Activated CD8-positive, alpha-beta memory T cell treated with anti-CD3 and anti-CD28 coated beads, Interleukin-2, amount 50 U/mL, for 24 hours (primary cell): Measurements from ENCODE around the gene A4GNT.
"Not testable (repeated sequence)": the region's sequence is repeated elsewhere in the genome, so short reads cannot be mapped to it uniquely, and the experiment has no call there.

Experiments
- DNase-seq: peaks from one replicate; pipeline ENCODE4 v3.0.0-alpha.2; 2020; ENCODE audit errors: extremely low read depth

A4GNT gene

DNA sequence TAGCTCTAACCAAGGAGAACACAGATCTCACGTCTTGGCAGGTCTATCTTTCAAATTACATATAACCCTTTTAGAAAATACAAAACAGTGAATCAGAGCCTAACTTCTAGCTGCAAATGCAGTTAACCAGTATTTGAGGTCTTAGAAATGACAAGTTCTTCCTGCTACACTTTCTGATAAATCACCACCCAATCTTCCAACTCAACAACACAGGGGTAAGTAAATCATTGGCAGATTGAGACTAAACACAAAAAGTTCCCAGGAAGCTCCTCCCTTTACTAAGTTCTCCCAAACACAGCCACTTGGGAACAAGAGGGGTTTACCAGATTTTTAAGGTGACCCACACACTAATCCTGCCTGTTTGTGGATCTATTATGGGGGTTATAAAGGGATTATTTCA lies at the start of gene A4GNT:
Gene A4GNT (minus strand): TSS at position 152 of the 400 bp plus-strand sequence. CDS start 1,134 bp downstream, outside the sequence.
- DNase-seq, result no peak

DNA sequence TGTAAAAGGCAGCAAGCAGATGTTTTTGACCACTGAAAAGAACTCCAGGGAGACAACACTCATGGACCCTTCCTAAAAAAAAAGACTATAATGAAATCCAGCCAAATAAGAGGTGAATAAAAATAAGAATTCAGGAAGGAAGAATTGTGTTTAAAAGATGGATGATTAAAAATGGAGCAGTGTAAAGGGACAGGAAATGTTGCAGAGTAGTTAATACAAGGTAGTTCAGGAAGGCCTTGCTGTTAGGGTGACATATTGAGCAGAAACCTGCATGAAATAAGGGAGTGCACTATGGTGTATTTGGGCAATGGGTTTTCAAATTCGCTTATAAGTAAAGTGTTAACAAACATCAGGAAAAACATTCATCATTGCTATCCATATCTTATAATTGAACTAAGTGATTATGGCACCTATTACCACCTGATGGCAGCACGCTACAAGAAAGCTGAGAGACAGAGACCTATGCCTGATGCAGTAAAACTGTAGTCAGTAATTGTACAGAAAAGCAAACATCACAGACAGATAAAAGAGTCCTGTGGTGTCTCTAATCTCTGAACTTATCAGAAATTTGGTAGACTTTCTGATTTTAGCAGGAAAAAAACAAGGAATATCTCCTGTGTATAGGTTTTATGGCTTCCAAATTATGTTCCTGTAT lies 48.3 kb upstream of the A4GNT start:
- DNase-seq, result no peak

GRCh38 chr3:138174421-138175131 lies 42.4 kb upstream of the A4GNT start, which contains the start of gene DBR1:
DBR1 (minus strand) TSS chr3:138174921; CDS start chr3:138174795, 126 bp downstream.
- peak; percentile 46 for DNase-seq

- no peak for DNase-seq
Observed at GRCh38 chr3:138173769-138174420, 41.7 kb upstream of the A4GNT start.

GRCh38 chr3:138172625-138173024 lies 40.4 kb upstream of the A4GNT start:
- no peak for DNase-seq

- DNase-seq, result no peak
Observed at GRCh38 chr3:138165061-138165460, 32.9 kb upstream of the A4GNT start.

DNA sequence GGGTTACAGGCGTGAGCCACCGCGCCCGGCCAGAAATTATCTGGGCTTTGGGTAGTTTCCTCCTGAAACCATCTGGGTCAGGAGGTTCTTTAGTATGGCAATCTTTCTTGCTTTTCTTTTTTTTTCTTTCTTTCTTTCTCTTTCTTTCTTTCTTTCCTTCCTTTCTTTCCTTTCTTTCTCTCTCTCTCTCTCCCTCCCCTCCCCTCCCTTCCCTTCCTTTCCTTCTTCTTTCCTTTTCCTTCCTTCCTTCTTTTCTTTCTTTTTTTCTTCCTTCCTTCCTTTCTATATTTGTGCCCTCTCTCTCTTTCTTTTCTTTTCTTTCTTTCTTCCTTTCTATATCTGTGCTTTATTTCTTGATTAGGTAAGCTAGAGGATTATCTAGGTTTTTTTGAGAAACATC lies 25.6 kb upstream of the A4GNT start:
- no peak for DNase-seq

GRCh38 chr3:138154534-138154933 lies 22.3 kb upstream of the A4GNT start:
- DNase-seq, result no peak

- no peak for DNase-seq
Observed at GRCh38 chr3:138148503-138148902, 16.3 kb upstream of the A4GNT start.

DNA sequence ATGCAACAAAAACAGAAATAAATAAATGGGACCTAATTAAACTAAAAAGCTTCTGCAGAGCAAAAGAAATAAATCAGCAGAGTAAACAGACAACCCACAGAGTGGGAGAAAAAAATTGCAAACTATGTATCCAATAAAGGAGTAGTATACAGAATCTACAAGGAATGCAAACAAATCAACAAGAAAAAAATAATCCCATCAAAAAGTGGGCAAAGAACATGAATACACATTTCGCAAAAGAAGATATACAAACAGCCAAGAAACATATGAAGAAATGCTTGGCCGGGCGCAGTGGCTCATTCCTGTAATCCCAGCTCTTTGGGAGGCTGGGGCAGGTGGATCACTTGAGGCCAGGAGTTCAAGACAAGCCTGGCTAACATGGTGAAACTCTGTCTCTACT lies 10.0 kb upstream of the A4GNT start:
- DNase-seq, result not testable (repeated sequence)

DNA sequence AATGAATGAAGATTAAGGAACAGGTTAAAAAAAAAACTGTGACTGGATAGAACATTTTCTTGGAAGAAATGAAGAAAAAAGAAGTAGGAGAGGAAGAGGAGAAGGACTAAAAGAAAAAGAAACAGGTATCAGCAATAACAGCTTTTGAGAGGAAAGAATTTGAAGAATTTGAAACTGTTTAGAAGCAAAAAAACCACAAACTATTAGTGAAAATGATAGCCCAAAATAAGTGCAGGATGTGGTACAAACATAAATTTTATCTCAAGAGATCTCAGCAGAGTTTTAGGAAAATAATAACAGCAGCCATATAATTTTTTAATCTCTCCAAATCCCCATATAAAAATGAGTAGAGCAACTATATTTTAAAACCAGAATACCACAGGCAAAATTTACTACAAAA lies 8.8 kb upstream of the A4GNT start:
- DNase-seq, result no peak

DNA sequence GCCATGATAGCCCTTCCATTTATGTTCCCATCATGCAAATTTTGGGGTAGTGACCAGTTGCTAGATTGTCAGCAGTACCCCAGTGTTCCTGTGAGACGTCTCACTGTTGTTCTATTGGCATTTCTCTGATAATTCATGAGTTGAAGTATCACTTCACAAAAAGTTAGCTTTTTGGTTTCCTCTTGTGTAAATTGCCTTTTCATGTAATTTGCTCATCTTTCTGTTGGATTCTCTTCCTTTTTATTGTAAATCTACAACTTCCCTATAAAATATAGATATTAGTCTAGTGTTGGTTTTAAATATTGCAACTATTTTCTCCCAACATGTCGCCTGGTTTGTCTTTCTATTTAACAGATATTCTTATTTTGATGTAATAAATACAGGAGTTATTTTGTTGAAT lies 7.5 kb upstream of the A4GNT start:
- no peak for DNase-seq

GRCh38 chr3:138137861-138138260 lies 5.7 kb upstream of the A4GNT start:
- no peak for DNase-seq

DNA sequence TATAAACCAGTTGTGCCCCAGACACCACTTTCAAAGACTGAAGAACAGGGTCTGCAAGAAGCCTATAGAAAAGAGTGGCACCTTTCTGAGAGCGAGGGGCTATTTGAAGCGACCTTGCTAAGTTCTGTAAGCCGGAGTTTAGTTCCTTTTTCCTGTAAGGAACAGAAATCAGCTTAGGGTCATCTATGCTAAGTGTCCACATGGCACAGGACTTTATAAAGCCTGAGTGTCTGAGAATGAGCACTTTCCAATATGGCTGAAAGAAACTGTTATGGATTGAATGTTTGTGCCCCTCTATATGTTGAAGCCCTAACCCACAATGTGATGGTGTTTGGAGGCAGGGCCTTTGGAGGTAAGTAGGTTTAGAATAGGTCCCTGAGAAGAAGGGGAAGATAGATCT lies 4.0 kb upstream of the A4GNT start:
- no peak for DNase-seq

DNA sequence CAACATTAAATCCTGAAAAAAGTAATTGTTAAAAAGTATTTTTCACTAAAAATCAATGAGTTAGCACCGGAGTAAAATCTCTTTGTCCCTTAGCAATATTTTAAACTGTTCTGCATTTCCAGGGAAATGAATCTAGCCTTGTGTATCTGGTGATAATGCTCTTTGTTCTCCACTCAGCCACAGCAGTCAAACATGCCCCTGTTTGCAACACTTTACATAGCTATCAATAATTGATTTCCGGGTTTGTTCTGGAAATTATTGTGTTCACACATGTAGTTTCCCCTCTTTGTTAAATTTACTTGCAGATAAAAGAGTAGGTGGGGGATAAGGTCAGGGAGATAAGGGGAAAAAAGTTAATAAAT lies 3.6 kb upstream of the A4GNT start:
- DNase-seq, result no peak

GRCh38 chr3:138135146-138135832 lies 3.1 kb upstream of the A4GNT start:
- DNase-seq, result no peak

DNA sequence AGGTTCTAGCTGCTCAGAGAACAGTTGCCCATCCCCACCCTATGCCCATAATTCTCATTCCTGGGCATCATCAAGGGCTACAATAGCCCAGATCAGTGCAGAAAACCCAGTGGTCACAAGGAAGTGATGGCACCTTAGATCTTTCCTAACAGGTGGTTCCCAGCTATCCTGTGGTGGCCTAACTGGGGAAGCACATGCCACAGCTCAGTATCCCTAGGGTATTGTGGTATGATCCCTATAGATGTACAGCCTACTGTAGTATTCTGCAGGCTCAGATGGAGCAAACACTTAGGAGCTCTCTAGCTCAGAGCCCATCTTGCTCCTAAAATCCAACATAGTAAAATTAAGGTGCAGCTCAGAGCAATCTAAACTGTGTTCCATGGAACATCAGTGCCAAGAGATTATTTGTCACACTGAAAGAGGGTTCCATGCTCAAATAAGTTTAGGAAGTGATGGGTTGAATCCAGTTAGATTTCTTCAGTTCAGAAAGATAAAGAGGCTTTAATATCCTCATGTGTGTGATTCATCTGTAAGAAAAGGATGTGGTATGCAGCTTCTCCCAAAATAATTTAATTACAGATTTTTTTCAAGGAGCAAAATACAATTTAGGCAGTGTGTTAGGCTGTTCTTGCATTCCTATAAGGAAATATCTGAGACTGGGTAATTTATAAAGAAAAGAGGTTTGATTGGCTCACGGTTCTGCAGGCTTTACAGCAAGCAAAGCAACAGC lies 4.4 kb downstream of the A4GNT start:
- no peak for DNase-seq

DNA sequence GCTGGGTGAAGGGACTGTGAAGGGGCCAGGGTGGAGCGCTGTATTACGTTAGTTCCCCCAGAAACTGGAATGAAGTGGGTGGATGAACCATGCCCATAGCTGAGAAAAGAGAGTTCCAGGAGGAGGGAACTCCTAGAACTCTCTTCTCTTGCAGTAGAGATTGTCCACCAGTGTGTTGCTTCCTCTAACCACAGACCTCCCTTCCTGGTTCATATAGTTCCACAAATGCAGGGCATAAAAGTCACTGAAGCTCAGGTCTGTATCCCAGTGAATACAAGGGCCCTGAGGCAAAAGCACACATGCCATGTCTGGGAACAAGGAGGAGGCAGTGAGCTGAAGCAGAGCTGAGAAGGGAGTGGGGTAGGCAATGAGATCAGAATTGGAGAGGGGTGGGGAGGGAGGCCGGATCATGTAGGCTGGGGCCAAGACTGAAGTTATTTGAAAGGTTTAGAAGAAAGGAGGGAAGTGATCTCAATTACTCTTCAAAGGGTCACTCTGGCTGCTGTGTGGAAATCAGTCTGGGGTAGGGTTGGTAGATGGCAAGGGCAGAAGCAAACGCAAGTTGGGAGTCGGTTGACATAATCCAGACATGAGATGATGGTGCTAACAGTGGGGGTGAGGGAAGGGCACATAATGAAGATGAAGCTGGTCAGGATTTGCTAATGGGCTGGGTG lies 6.5 kb downstream of the A4GNT start:
- no peak for DNase-seq

DNA sequence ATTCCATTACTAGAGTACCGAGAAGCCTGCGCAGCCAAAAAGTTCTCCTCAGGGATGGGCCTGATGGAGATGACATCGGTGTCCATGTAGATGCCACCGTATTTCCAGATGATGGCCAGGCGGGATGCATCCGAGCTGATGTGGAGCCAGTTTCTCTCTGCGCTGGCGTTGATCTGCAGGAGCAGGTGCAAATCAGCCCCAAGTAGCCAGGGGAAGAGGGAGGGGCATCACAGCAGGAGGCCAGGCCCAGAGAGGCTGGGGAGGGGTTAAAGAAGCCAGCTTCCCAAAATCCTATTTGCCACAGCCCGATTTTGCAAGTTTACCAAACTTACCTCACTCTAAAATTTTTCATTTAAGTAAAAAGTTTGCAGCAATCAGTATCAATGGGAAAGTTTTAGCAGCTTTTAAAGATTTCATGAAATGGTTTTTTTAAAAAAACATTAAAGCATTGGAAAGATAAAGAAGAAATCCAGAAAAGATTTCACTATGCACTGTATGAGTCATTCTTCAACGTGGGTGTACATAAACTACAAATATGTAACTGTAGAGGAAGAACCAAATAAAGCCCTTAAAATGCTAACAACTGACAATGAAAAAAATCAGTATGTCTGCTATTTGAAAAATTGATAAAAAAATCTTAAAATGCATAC lies 7.4 kb downstream of the A4GNT start:
- DNase-seq, result no peak

- no peak for DNase-seq
Observed at GRCh38 chr3:138124188-138124587, 8.0 kb downstream of the A4GNT start.

DNA sequence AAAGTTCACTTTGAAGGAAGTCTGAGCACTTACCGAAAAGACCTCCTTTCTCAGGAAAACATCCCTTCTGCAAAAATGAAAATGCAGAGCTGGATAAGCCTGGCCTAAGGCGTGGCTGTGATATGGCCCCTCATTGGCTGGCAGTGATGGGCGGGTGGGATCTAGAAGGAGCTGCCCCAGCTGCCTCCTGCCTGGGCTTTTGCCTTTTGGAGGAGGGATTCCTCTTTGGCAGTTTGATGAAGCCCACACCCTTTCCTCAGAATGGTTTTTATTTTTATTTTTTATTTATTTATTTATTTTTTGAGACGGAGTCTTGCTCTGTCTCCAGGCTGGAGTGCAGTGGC lies 12.8 kb downstream of the A4GNT start:
- DNase-seq, result no peak
